KG1 (cell line): ENCODE data around the gene TSHZ3.

Experiments
- DNase-seq: peaks from one replicate; lab custom pipeline; 2025; lab: John Stamatoyannopoulos, UW

The TSHZ3 gene

GRCh38 chr19:31349160-31349881 lies at the start of gene TSHZ3:
Gene TSHZ3, minus strand, starts transcription at chr19:31349436. Its CDS starts 217 bp downstream, at chr19:31349219.
- DNase-seq: no peak

GRCh38 chr19:31397308-31397707 lies 48.1 kb upstream of the TSHZ3 start:
- no peak for DNase-seq

GRCh38 chr19:31392464-31392863 lies 43.2 kb upstream of the TSHZ3 start:
- DNase-seq: no peak

- no peak for DNase-seq
These were observed 42.3 kb upstream of the TSHZ3 start for GRCh38 chr19:31391518-31391917.

- DNase-seq: no peak
These were observed 41.5 kb upstream of the TSHZ3 start for GRCh38 chr19:31390711-31391110.

GRCh38 chr19:31389874-31390273 lies 40.6 kb upstream of the TSHZ3 start:
- no peak for DNase-seq

GRCh38 chr19:31387717-31388301 lies 38.6 kb upstream of the TSHZ3 start:
- DNase-seq: no peak

GRCh38 chr19:31386806-31387205 lies 37.6 kb upstream of the TSHZ3 start:
- DNase-seq: no peak

GRCh38 chr19:31385744-31386143 lies 36.5 kb upstream of the TSHZ3 start:
- DNase-seq: no peak

- no peak for DNase-seq
These were observed 34.3 kb upstream of the TSHZ3 start for GRCh38 chr19:31383553-31383952.

- no peak for DNase-seq
These were observed 31.6 kb upstream of the TSHZ3 start for GRCh38 chr19:31380854-31381253.

- DNase-seq: no peak
These were observed 29.2 kb upstream of the TSHZ3 start for GRCh38 chr19:31378404-31378803.

- no peak for DNase-seq
These were observed 28.5 kb upstream of the TSHZ3 start for GRCh38 chr19:31377736-31378135.

- DNase-seq: no peak
These were observed 23.1 kb upstream of the TSHZ3 start for GRCh38 chr19:31372246-31372781.

- DNase-seq: no peak
These were observed 21.0 kb upstream of the TSHZ3 start for GRCh38 chr19:31370216-31370615.

- DNase-seq: no peak
These were observed 15.7 kb upstream of the TSHZ3 start for GRCh38 chr19:31364963-31365362.

GRCh38 chr19:31361728-31362127 lies 12.5 kb upstream of the TSHZ3 start:
- no peak for DNase-seq

- no peak for DNase-seq
These were observed 8.1 kb upstream of the TSHZ3 start for GRCh38 chr19:31357315-31357673.

GRCh38 chr19:31356587-31357314 lies 7.5 kb upstream of the TSHZ3 start:
- no peak for DNase-seq

GRCh38 chr19:31355665-31356289 lies 6.5 kb upstream of the TSHZ3 start:
- DNase-seq: no peak

- no peak for DNase-seq
These were observed 5.8 kb upstream of the TSHZ3 start for GRCh38 chr19:31354799-31355664.

- DNase-seq: no peak
These were observed 5.1 kb upstream of the TSHZ3 start for GRCh38 chr19:31354316-31354715.
